Fibroblast of mammary gland (primary cell): Measurements from ENCODE around the gene DBNDD1.

ENCODE experiments used
- DNase-seq: peaks from one replicate; pipeline ENCODE4 v3.0.0-alpha.2; 2010; ENCODE audit warnings: low read depth
- H3K4me3 ChIP-seq: 2 replicates; pipeline ENCODE4 v1.5.1; 2011; ENCODE audit warnings: low read depth, mild to moderate bottlenecking, low read length, moderate library complexity; ENCODE audit not compliant: control insufficient read depth
- TF ChIP-seq, protein P1 (sequence below): conservative IDR thresholded peaks from 2 replicates; pipeline ENCODE4 v1.5.1; 2011; ENCODE audit warnings: low read depth, low read length, inconsistent platforms; ENCODE audit not compliant: control insufficient read depth, insufficient read depth

DBNDD1 gene

DNA sequence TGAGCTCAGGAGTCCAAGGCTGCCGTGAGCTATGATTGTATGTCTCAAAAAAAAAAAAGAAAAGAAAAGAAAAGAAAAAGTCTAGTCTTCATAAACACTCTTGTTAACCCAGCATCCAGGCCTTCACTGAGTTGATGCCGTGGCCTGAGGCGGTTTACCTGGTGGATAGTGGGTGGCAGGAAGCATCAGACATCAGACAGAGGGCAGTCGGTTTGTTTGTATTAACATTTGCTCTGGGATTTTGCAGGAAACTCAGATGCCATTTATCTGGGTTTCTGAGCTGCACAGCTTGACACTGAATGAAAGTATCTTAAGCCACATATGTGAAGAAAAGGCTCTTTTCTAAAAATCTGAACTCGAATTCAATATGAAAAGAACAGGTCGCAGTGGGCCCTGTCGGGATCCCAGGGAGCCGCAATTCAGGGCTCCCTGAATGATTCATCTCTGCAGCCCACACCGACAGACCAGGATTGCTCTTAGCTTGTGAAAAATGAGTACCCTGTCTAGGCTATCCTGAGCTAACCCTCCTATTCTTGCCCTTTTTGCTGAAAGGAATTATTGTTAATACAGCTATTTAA, 1.1 kb upstream of the DBNDD1 start:
- no peak overlapping the region for H3K4me3 ChIP-seq
- no peak for DNase-seq
- TF ChIP-seq, protein P1, sequence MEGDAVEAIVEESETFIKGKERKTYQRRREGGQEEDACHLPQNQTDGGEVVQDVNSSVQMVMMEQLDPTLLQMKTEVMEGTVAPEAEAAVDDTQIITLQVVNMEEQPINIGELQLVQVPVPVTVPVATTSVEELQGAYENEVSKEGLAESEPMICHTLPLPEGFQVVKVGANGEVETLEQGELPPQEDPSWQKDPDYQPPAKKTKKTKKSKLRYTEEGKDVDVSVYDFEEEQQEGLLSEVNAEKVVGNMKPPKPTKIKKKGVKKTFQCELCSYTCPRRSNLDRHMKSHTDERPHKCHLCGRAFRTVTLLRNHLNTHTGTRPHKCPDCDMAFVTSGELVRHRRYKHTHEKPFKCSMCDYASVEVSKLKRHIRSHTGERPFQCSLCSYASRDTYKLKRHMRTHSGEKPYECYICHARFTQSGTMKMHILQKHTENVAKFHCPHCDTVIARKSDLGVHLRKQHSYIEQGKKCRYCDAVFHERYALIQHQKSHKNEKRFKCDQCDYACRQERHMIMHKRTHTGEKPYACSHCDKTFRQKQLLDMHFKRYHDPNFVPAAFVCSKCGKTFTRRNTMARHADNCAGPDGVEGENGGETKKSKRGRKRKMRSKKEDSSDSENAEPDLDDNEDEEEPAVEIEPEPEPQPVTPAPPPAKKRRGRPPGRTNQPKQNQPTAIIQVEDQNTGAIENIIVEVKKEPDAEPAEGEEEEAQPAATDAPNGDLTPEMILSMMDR = no peak

DNA sequence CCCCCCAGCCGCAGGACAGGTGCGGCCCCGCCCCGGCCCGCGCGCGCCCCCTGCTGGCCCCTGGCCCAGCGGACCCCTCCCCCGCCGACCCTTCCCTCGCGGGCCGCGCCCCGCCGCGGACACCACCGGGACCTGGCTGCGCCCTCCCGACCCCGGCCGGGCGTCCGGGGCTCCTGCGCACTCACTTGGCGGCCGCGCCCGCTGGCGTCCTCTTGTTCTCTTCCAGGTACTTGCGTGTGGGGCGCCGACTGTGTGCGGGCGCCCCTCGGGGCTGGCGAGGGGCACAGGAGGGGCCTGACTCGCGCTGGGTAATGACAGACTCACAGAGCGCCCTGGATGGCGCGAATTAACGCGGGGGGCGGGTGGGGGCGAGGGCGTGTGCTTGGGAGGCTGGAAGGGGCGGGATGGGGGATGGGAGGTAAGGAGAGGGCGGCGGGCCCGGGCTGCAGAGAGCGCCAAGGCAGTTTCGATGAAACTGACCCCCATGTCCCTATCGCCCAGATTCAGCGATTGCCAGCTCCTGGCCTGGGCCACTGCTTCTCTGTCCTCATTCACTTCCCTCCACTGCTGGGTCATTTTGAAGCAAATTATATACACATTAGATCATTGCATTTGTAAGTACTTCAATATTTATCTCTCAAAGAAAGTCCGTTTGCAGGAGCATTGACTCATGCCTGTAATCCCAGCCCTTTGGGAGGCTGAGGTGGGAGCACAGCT, 445 bp upstream of the DBNDD1 start:
- TF ChIP-seq, protein P1 = no peak
- peak overlapping the region; percentile 34 for H3K4me3 ChIP-seq
- peak; percentile 69 for DNase-seq

DNA sequence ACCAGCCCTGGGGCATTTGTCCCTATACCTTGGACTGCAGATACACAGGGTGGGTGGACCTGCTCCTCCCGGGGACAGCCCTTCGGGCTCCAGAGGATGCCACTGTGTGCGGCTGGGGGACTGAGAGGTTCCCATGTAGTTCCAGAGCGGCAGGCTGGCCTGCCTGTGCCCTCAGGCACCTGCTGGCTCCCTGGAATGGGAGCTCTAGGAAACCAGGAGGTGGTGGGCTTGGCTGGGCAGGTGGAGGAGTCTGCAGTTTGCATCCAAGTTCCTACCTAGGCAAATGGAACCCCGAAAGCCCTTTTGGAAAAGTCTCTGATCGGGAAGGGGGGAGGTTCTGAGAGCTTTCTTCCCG, 982 bp downstream of the DBNDD1 start:
- no peak for DNase-seq
- TF ChIP-seq, protein P1 = no peak
- no peak overlapping the region for H3K4me3 ChIP-seq

DNA sequence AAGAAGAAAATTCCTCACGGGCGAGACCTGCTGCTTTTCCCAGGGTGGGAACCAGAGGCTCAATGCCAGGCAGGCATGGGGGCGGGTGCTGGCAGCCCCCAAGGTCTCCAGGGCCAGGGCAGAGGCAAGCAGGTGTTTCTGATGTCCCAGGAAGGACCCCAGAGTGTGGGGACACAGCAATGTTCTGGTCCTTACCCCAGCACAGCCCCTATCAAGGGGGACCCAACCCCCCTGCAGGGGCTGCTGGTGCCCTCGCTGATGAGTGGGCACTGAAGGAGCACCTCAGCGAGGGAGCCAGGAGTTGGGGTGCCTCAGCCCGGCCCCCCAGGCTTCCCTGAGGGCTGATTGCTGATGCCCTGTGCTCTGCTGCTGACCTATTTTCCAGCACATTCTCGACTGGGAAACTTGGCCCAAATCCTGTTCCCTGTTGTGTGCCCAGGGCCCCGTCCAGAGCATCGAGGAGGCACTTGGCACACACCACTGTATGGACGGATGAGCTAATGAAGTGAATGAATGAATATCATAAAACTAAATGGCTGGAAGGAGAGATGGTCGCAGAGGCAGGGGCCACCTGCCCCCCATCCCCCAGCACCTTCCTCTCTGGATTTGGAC, 2.8 kb downstream of the DBNDD1 start:
- TF ChIP-seq, protein P1 = no peak
- no peak overlapping the region for H3K4me3 ChIP-seq
- no peak for DNase-seq

DNA sequence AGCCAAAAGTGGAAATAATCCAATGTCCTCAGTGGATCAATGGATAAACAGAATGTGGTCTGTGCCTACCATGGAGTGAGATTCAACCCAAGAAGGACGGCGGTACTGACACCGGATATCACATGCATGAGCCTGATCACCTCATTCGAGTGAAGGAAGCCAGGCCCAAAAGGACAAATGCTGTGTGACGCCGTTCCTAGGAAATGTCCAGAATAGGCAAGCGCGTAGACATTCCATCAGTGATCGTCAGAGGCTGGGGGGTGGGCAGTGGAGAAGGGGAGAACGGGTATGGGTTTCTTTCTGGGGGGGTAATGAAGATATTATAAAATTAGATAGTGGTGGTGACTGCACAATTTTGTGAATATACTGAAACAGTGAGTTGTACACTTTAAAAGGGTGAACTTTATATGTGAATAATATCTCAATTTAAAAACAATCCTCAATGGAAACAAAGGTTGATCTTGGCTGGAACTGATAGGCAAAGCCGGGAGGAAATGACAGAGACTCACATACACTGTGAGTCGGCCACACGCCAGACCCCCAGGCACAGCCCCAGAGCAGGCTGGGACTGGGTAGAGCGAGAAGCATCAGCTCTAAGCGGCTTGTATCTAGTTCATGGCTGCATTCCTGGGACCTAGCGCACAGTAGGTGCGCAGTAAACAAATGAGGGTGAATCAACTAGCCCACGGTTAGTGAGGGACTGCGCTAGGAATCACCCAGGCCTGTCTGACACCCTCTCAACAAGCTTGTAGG, 3.5 kb downstream of the DBNDD1 start:
- TF ChIP-seq, protein P1 = no peak
- no peak overlapping the region for H3K4me3 ChIP-seq
- DNase-seq = no peak

DNA sequence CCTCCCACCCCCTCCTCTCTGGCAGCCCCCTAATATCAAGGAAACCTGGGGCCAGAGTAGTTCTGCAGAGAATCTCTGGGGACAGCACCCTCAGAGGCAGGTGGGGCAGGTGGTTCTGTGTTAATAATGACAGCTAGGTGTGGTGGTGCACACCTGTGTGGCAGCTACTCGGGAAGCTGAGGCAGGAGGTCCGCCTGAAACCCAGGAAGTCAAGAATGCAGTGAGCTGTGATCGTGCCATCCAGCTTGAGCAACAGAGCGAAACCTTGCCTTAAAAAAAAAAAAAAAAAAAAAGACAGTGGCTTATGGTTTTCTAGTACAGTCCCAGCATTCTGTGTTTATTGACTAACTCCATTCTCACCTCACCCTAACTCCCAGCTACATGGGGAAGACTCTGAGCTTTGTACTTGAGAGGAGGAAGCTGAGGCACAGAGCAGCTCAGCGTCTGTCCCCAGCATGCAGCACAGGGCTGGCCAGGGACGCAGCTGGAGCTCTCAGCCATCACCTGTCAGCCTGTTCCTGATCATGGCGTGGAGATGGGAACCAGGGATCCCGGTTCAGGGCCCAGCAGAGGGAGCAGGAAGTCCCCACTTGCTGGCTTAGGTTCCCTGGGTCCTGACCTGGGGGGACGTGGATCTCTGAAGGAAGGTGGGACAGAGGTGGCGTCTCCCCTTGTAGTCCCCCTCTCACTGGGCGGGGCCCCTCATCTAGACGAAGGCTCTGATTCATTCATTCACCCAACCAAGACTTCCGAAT, 6.1 kb downstream of the DBNDD1 start:
- TF ChIP-seq, protein P1 = no peak
- DNase-seq = no peak
- no peak overlapping the region for H3K4me3 ChIP-seq
